Stimulated activated CD4-positive, alpha-beta T cell treated with anti-CD3 and anti-CD28 coated beads, TNF-alpha, amount 100 ng/mL, for 24 hours (primary cell): ENCODE data around the gene CUL1.

Source experiments
- DNase-seq, 3 experiments: peaks; one replicate each; pipeline ENCODE4 v3.0.0-alpha.2; 2020; ENCODE audit warnings: low read depth in 3 of 3

CUL1 gene

GRCh38 chr7:148761499-148762278 is 63.0 kb downstream of the CUL1 start:
- DNase-seq, result no peak

- DNase-seq, result no peak
Measured at GRCh38 chr7:148763622-148764021, 64.9 kb downstream of the CUL1 start.

DNA sequence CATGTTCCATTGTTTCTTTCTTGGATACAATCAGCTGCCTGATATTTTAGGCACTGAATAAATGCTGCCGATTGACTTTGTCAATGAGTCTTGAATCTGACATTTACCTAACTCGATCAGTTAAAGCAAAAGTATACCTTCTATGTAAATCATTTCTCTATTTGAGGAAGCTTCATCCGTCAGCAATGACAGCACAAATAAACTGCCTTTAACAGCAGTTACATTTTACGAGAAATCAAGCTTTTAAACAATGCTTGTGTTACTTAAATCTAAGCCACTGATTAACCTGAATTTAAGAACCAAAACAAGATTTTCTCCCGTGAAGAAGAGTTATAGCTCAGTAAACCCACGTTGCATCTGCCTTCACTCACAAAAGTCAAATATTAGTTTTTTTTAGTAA is 71.3 kb downstream of the CUL1 start:
- DNase-seq, result no peak

DNA sequence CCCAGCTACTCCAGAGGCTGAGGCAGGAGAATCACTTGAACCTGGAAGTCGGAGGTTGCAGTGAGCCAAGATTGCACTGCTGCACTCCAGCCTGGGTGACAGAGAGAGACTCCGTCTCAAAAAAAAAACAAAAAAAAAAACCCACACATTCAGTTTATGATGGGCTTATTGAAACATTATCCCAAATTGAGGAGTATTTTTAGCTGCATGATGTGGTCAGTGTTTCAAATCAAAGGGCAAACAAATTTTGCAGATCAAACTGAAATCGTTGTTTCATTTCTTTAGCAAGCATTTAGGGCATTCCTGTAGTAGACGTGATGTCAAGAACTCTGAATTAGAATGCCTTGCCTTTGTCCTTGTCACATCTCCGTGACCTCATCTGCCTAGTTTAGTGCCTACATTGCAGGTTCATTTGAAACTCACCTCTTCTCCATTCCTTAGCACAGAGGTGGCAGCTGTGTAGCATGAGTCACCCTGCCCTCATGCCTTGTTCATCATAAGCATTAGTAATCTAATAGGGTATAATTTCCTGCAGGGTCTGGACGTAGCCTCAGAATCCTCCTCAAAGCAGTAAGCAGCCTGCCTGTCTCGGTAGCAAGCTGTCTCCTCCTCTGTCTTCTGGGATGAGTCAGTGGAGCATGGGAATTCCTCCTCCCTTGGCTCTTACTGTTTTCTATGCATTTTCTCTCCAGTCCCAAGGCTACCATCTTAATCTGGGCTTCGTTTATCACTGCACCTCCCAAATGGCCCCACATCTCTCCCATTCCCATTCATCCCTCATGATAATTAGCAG is 73.8 kb downstream of the CUL1 start:
- peak in 2 of 3 experiments; percentile 18 to 32 for DNase-seq

DNA sequence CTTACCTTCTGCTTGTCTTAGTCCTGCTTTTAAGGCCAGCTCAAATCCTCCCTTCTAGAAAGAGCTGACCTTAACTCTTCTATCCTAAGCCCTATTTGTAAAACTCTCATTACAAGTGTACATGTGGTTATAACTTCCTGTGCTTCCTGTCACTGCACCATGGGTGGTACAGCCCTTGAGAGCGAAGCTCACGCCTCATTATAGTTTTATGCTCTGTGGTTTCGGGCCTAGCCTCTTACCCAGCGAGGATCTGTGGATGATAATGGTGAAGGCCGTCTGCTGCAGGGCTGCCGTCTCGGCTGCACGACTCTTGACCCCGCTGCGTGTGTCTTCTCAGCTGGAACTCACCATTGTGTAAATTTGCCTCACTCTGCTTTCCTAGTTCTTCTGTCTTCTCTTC is 74.6 kb downstream of the CUL1 start:
- DNase-seq, result peak in 1 of 3 experiments; percentile 9

- no peak for DNase-seq
Measured at GRCh38 chr7:148774471-148774870, 75.8 kb downstream of the CUL1 start.

- no peak for DNase-seq
Measured at GRCh38 chr7:148782757-148783456, 84.2 kb downstream of the CUL1 start.

DNA sequence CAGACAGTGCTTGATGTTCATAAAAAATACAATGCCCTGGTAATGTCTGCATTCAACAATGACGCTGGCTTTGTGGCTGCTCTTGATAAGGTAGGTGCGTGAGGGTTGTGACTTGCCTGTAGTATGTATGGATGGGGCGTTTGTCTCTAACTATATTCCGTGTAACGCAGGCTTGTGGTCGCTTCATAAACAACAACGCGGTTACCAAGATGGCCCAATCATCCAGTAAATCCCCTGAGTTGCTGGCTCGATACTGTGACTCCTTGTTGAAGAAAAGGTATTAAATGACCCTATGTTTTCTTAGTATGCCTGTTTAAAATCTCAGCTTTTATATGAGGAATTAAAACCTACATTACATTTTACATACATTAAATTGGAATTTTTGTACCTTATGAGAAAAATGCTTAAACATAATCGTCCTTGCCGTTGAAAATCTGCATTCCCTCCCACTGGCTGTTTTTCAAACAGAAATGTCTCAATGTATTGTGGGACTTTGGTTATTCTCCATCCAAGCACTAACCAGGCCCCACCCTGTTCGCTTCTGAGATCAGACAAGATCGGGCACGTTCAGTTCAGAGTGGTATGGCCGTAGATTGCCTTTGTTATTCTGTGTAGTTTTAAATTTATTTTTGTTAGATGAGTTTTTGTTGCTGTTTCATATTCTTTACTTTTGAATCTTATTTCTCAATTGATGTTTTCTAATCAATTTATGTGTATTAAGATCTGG is 85.3 kb downstream of the CUL1 start:
- no peak for DNase-seq

DNA sequence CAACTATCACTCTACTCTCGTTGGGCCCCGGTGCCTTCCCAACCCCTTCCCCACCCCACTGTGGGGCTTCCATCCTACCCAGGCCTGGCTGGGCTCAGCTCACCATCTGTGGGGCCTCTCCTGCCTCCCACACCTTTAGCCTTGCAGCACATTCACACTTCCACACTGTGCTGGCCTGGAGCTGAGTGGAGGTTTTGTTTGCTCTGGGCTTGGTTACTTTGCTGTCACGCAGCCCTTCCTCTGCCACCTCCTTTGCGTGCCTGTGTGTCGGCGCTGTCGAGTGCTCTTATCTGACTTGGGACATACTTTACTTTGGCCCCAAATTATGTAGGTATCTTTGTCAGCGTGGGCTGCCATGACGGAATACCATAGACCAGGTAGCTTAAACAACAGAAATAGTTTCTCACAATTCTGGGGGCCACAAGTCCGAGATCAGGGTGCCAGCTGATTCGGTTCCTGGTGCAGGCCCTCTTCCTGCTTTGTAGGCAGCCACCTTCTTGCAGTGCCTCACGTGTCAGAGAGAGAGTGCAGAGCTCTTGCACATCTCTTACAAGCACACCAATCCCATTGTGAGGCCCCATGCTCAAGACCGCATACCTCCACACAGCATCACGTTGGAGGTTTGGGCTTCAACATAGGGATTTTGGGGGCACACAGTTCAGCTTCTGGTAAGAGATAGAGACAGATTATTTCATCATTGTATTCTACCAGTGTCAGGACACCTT is 89.0 kb downstream of the CUL1 start:
- no peak for DNase-seq

GRCh38 chr7:148789220-148789619 is 90.5 kb downstream of the CUL1 start:
- DNase-seq, result no peak

GRCh38 chr7:148790131-148790726 is 91.5 kb downstream of the CUL1 start:
- DNase-seq, result no peak

DNA sequence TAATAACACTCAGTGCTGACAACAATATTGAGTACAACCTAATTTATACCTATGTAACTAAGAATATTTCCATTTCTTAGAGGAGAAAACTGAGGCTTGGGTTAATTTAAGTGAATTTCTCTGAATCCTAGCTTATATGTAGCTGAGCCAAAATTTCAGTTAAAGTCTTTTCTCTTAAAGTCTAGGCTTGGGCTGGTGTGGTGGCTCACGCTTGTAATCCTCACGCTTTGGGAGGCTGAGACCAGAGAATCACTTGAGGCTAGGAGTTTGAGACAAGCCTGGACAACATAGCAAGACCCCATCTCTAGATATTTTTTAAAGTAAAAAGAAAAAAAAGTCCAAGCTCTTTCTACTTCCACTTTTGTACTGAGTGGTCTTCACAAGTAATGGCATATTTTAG is 92.1 kb downstream of the CUL1 start:
- no peak for DNase-seq

DNA sequence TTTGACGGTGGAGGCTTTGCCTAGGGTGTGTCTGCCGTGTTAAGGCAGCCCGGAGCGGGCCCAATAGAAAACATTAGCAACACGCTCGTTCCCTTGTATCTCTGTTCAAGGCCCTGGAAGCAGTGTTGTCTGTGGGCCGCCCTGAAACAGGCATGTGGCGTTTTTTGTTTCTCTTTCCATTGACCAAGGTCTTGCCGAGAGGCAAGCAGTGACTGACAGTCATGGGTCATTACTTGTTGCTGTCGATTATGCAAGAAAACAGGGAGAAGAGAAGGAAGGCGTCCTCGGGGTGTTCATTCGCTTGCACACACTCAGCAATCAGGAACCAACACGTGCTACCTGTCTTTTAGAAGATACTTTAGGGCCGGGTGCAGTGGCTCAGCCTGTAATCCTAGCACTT is 92.8 kb downstream of the CUL1 start:
- no peak for DNase-seq

GRCh38 chr7:148793590-148793989 is 94.9 kb downstream of the CUL1 start:
- DNase-seq, result no peak

GRCh38 chr7:148794476-148794875 is 95.8 kb downstream of the CUL1 start:
- DNase-seq, result no peak

DNA sequence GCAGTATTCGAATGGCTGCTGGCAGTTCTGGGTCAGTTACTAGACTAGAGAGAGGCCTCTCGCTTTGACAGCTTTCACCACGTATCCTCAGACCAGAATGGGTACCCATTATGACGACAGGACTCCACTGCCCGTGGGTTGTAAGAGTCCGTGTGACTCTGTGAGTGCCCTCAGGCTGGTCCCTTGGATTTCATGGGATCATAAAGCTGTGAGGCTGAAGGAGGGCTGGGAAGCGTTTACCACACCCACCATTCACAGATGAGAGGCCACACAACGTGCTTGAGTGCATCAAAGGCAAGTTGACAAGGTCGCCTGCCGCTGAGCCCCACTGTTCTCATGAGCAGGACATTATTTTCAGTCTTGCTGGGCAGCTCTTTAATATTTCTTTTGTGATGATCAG is 98.1 kb downstream of the CUL1 start:
- no peak for DNase-seq

DNA sequence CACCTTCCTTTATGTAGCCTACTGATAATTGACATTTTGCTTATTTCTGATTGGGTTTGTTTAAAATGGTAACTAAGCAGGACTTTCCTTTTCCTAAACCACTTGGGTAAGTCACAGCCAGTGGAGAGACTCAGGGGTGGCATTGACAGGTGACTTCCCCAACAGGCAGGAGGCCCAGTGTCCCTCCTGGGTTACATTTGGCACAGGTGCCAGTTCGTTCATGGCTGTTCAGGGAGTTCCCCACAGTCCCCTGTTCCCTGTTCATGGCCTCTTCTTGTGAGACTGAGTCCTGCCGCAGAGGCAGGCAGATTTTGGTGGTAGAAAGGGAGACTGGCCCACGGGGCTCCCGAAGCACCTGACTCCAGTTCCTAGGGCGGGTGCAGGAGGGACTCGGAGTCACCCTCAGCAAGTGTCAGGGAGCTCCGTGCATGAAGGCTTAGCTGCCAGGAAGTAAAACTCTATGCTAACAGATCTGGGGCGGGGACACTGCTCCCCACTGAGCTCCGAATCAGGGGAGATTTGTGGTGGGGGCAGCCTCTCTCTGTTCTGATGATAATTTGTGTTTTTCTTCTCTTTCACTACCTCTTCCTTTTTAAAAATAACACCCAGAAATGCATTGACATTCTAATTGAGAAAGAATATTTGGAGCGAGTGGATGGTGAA is 101.3 kb downstream of the CUL1 start:
- no peak for DNase-seq

DNA sequence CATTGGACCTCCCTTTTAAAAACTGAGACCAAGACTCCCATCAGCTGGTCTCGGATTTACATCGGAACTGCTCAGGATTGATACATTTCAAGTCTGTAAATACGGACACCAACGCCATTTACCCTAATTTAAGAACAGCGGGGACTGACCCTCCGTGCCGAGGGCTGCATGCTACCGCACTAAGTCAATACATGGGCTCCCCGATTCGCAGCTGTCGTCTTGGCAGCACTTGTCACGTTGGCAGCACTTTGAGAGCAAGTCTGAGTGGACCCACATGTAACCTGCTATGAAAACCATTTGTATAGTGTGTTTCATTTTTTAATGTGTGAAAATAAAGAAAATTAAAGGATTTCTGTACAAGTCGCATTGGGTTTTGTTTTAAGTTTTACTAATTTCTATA is 102.0 kb downstream of the CUL1 start:
- no peak for DNase-seq

DNA sequence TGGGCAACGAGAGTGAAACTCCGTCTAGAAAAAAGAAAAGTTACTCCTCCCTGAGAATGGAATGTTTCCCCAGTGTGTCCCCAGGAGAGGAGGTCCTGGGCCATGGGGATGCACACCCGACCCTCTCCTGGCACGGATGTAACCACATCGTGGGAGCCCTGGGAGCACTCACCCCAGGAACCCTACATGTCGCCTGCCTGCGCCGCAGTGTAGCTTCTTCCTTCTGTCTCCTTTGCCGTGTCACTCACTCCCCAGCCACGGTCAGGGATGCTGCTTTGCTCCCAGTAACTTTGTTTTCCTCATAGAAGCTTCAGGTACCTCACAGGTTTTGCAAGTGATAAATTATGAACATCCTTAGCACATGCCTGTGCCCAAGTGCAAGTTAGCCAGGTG is 103.4 kb downstream of the CUL1 start:
- no peak for DNase-seq

GRCh38 chr7:148803094-148803493 is 104.4 kb downstream of the CUL1 start:
- no peak for DNase-seq
